ENCODE data around the gene IPCEF1.

Gene IPCEF1

GRCh38 chr6:154274168-154274567 is 82.4 kb downstream of the IPCEF1 start:
- no peak for TF ChIP-seq CTCF (conservative IDR thresholded peaks at IDR 0.05)

GRCh38 chr6:154268486-154268885 is 88.1 kb downstream of the IPCEF1 start:
- no peak overlapping the region for H3K27ac ChIP-seq
- TF ChIP-seq CTCF (conservative IDR thresholded peaks at IDR 0.05), result no peak

More at GRCh38 chr6:154274168-154274567, 82.4 kb downstream of the IPCEF1 start:
- no peak overlapping the region for H3K27ac ChIP-seq

GRCh38 chr6:154267508-154268106 is 89.0 kb downstream of the IPCEF1 start:
- H3K27ac ChIP-seq, result no peak overlapping the region
- TF ChIP-seq CTCF (conservative IDR thresholded peaks at IDR 0.05), result no peak

GRCh38 chr6:154266560-154267099 is 90.0 kb downstream of the IPCEF1 start:
- no peak for TF ChIP-seq CTCF (conservative IDR thresholded peaks at IDR 0.05)
- H3K27ac ChIP-seq, result no peak overlapping the region

- no peak for TF ChIP-seq CTCF (conservative IDR thresholded peaks at IDR 0.05)
- H3K27ac ChIP-seq, result no peak overlapping the region
Measured at GRCh38 chr6:154261688-154262397, 94.8 kb downstream of the IPCEF1 start.

GRCh38 chr6:154258064-154258757 is 98.4 kb downstream of the IPCEF1 start:
- H3K27ac ChIP-seq, result no peak overlapping the region
- TF ChIP-seq CTCF (conservative IDR thresholded peaks at IDR 0.05), result no peak

- TF ChIP-seq CTCF (conservative IDR thresholded peaks at IDR 0.05), result no peak
- no peak overlapping the region for H3K27ac ChIP-seq
Measured at GRCh38 chr6:154257067-154257466, 99.5 kb downstream of the IPCEF1 start.

Measured in VCaP (cell line).